ENCODE results near the gene TOM1L2.
"Not testable (repeated sequence)": the region's sequence is repeated elsewhere in the genome, so short reads cannot be mapped to it uniquely, and the experiment has no call there.

The TOM1L2 gene

GRCh38 chr17:17950806-17951205, 21.4 kb downstream of the TOM1L2 start:
- H3K9ac ChIP-seq (ENCODE audit: low read depth, low read length), result no peak overlapping the region
- no peaks in the 10 kb centered on the region for H3K36me3 ChIP-seq (ENCODE audit: insufficient read depth, low read depth, low read length)
- H3K9me3 ChIP-seq (ENCODE audit: insufficient read depth, low read depth, low read length), result no peaks in the 10 kb centered on the region
- H3K27ac ChIP-seq (ENCODE audit: low read length), result no peak overlapping the region
- H3K4me3 ChIP-seq (ENCODE audit: low read length), result no peak overlapping the region
- H3K27me3 ChIP-seq (ENCODE audit: insufficient read depth, low read length), result no peaks in the 10 kb centered on the region
- H3K4me1 ChIP-seq (ENCODE audit: insufficient read depth, low read length), result peaks cover 8% of the 10 kb centered on the region; the same call in 1 of the 2 replicates

GRCh38 chr17:17950347-17950746, 21.9 kb downstream of the TOM1L2 start:
- no peaks in the 10 kb centered on the region for H3K9me3 ChIP-seq (ENCODE audit: insufficient read depth, low read depth, low read length)
- H3K9ac ChIP-seq (ENCODE audit: low read depth, low read length), result no peak overlapping the region
- peaks cover 8% of the 10 kb centered on the region; the same call in 1 of the 2 replicates for H3K4me1 ChIP-seq (ENCODE audit: insufficient read depth, low read length)
- H3K4me3 ChIP-seq (ENCODE audit: low read length), result no peak overlapping the region
- no peaks in the 10 kb centered on the region for H3K27me3 ChIP-seq (ENCODE audit: insufficient read depth, low read length)
- no peak overlapping the region for H3K27ac ChIP-seq (ENCODE audit: low read length)
- H3K36me3 ChIP-seq (ENCODE audit: insufficient read depth, low read depth, low read length), result no peaks in the 10 kb centered on the region

GRCh38 chr17:17947966-17948365, 24.2 kb downstream of the TOM1L2 start:
- H3K9ac ChIP-seq (ENCODE audit: low read depth, low read length), result no peak overlapping the region
- no peaks in the 10 kb centered on the region for H3K27me3 ChIP-seq (ENCODE audit: insufficient read depth, low read length)
- no peaks in the 10 kb centered on the region for H3K36me3 ChIP-seq (ENCODE audit: insufficient read depth, low read depth, low read length)
- peaks cover 21% of the 10 kb centered on the region for H3K4me1 ChIP-seq (ENCODE audit: insufficient read depth, low read length)
- no peaks in the 10 kb centered on the region for H3K9me3 ChIP-seq (ENCODE audit: insufficient read depth, low read depth, low read length)
- H3K4me3 ChIP-seq (ENCODE audit: low read length), result no peak overlapping the region
- H3K27ac ChIP-seq (ENCODE audit: low read length), result no peak overlapping the region

- peaks cover 28% of the 10 kb centered on the region for H3K4me1 ChIP-seq (ENCODE audit: insufficient read depth, low read length)
- H3K27ac ChIP-seq (ENCODE audit: low read length), result no peak overlapping the region
- no peaks in the 10 kb centered on the region for H3K36me3 ChIP-seq (ENCODE audit: insufficient read depth, low read depth, low read length)
- no peaks in the 10 kb centered on the region for H3K27me3 ChIP-seq (ENCODE audit: insufficient read depth, low read length)
- H3K4me3 ChIP-seq (ENCODE audit: low read length), result no peak overlapping the region
- no peak overlapping the region for H3K9ac ChIP-seq (ENCODE audit: low read depth, low read length)
- H3K9me3 ChIP-seq (ENCODE audit: insufficient read depth, low read depth, low read length), result no peaks in the 10 kb centered on the region
Observed at GRCh38 chr17:17947309-17947708, 24.9 kb downstream of the TOM1L2 start.

- Histone ChIP-seq H3K9me3 (ENCODE audit: insufficient read depth, low read depth, low read length) (no peaks in the 10 kb centered on the region), H3K27me3 (ENCODE audit: insufficient read depth, low read length) (no peaks in the 10 kb centered on the region), H3K36me3 (ENCODE audit: insufficient read depth, low read depth, low read length) (no peaks in the 10 kb centered on the region), H3K4me3 (ENCODE audit: low read length) (no peak overlapping the region), H3K9ac (ENCODE audit: low read depth, low read length) (no peak overlapping the region), H3K4me1 (ENCODE audit: insufficient read depth, low read length) (peaks cover 28% of the 10 kb centered on the region), H3K27ac (ENCODE audit: low read length) (no peak overlapping the region)
Observed at GRCh38 chr17:17946093-17946492, 26.1 kb downstream of the TOM1L2 start.

- H3K9me3 ChIP-seq (ENCODE audit: insufficient read depth, low read depth, low read length), result no peaks in the 10 kb centered on the region
- no peak overlapping the region for H3K9ac ChIP-seq (ENCODE audit: low read depth, low read length)
- no peaks in the 10 kb centered on the region for H3K27me3 ChIP-seq (ENCODE audit: insufficient read depth, low read length)
- peaks cover 33% of the 10 kb centered on the region for H3K4me1 ChIP-seq (ENCODE audit: insufficient read depth, low read length)
- H3K27ac ChIP-seq (ENCODE audit: low read length), result no peak overlapping the region
- H3K4me3 ChIP-seq (ENCODE audit: low read length), result no peak overlapping the region
- no peaks in the 10 kb centered on the region for H3K36me3 ChIP-seq (ENCODE audit: insufficient read depth, low read depth, low read length)
Observed at GRCh38 chr17:17944743-17945142, 27.5 kb downstream of the TOM1L2 start.

- Histone ChIP-seq H3K9me3 (ENCODE audit: insufficient read depth, low read depth, low read length) (no peaks in the 10 kb centered on the region), H3K4me1 (ENCODE audit: insufficient read depth, low read length) (peaks cover 33% of the 10 kb centered on the region), H3K27me3 (ENCODE audit: insufficient read depth, low read length) (no peaks in the 10 kb centered on the region), H3K27ac (ENCODE audit: low read length) (no peak overlapping the region), H3K9ac (ENCODE audit: low read depth, low read length) (0 out of 2 replicates have a peak overlapping the region, but pooled peaks have one; percentile 23), H3K36me3 (ENCODE audit: insufficient read depth, low read depth, low read length) (no peaks in the 10 kb centered on the region), H3K4me3 (ENCODE audit: low read length) (no peak overlapping the region)
Observed at GRCh38 chr17:17944242-17944641, 28.0 kb downstream of the TOM1L2 start.

GRCh38 chr17:17943281-17943984, 28.8 kb downstream of the TOM1L2 start:
- Histone ChIP-seq H3K9ac (ENCODE audit: low read depth, low read length) (0 out of 2 replicates have a peak overlapping the region, but pooled peaks have one; percentile 23), H3K36me3 (ENCODE audit: insufficient read depth, low read depth, low read length) (no peaks in the 10 kb centered on the region), H3K9me3 (ENCODE audit: insufficient read depth, low read depth, low read length) (no peaks in the 10 kb centered on the region), H3K27ac (ENCODE audit: low read length) (no peak overlapping the region), H3K27me3 (ENCODE audit: insufficient read depth, low read length) (no peaks in the 10 kb centered on the region), H3K4me1 (ENCODE audit: insufficient read depth, low read length) (peaks cover 33% of the 10 kb centered on the region), H3K4me3 (ENCODE audit: low read length) (no peak overlapping the region)

DNA sequence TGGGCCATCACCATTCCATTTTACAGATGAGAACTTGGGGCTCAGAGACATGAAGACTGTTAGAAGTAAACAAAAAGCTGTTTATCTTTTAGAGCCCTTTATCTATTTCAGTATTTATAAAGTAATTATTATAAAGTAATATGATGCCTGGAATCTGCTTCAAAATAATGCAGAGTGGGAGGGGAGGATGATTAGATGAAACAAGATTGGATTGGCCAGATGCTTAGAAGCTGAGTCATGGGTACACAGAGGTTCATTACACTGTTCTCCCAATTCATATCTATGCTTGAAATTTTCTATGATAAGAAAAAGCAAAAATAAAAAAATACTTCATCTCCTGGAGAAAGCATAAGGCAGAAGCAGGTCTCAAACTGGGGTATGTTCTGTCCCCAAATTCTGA, 29.4 kb downstream of the TOM1L2 start:
- no peak overlapping the region for H3K9ac ChIP-seq (ENCODE audit: low read depth, low read length)
- H3K36me3 ChIP-seq (ENCODE audit: insufficient read depth, low read depth, low read length), result no peaks in the 10 kb centered on the region
- no peaks in the 10 kb centered on the region for H3K27me3 ChIP-seq (ENCODE audit: insufficient read depth, low read length)
- H3K9me3 ChIP-seq (ENCODE audit: insufficient read depth, low read depth, low read length), result no peaks in the 10 kb centered on the region
- peaks cover 33% of the 10 kb centered on the region for H3K4me1 ChIP-seq (ENCODE audit: insufficient read depth, low read length)
- H3K27ac ChIP-seq (ENCODE audit: low read length), result no peak overlapping the region
- no peak overlapping the region for H3K4me3 ChIP-seq (ENCODE audit: low read length)

DNA sequence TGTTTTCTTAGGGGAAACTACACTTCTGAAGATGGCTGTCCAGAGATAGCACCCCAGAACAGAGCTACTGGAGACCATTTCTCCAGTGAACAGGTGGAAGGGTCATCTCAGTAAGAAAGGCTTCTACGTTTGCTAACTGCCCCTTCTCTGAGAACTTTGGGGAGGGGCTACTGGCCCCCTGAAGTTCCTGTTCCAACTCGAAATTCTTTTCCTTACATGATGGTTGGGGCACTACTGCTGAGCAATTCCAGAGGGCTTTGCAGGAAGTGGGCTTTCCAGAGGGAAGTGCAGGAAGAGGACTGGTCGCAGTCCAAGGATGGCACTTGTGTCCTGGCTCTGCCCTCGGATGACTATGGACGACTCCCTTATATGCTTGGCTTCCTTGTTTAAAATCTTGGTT, 31.2 kb downstream of the TOM1L2 start:
- H3K36me3 ChIP-seq (ENCODE audit: insufficient read depth, low read depth, low read length), result no peaks in the 10 kb centered on the region
- H3K27me3 ChIP-seq (ENCODE audit: insufficient read depth, low read length), result no peaks in the 10 kb centered on the region
- peaks cover 33% of the 10 kb centered on the region for H3K4me1 ChIP-seq (ENCODE audit: insufficient read depth, low read length)
- H3K27ac ChIP-seq (ENCODE audit: low read length), result no peak overlapping the region
- H3K9ac ChIP-seq (ENCODE audit: low read depth, low read length), result no peak overlapping the region
- H3K4me3 ChIP-seq (ENCODE audit: low read length), result no peak overlapping the region
- H3K9me3 ChIP-seq (ENCODE audit: insufficient read depth, low read depth, low read length), result no peaks in the 10 kb centered on the region

- peaks cover 33% of the 10 kb centered on the region for H3K4me1 ChIP-seq (ENCODE audit: insufficient read depth, low read length)
- no peaks in the 10 kb centered on the region for H3K9me3 ChIP-seq (ENCODE audit: insufficient read depth, low read depth, low read length)
- H3K36me3 ChIP-seq (ENCODE audit: insufficient read depth, low read depth, low read length), result no peaks in the 10 kb centered on the region
- no peak overlapping the region for H3K27ac ChIP-seq (ENCODE audit: low read length)
- H3K27me3 ChIP-seq (ENCODE audit: insufficient read depth, low read length), result no peaks in the 10 kb centered on the region
- H3K9ac ChIP-seq (ENCODE audit: low read depth, low read length), result no peak overlapping the region
- no peak overlapping the region for H3K4me3 ChIP-seq (ENCODE audit: low read length)
Observed at GRCh38 chr17:17940441-17940911, 31.7 kb downstream of the TOM1L2 start.

- not testable (repeated sequence) for H3K9ac ChIP-seq (ENCODE audit: low read depth, low read length); H3K27me3 ChIP-seq (ENCODE audit: insufficient read depth, low read length); H3K36me3 ChIP-seq (ENCODE audit: insufficient read depth, low read depth, low read length); H3K9me3 ChIP-seq (ENCODE audit: insufficient read depth, low read depth, low read length); H3K4me3 ChIP-seq (ENCODE audit: low read length); H3K27ac ChIP-seq (ENCODE audit: low read length)
- H3K4me1 ChIP-seq (ENCODE audit: insufficient read depth, low read length), result peaks cover 33% of the 10 kb centered on the region
Observed at GRCh38 chr17:17939941-17940340, 32.3 kb downstream of the TOM1L2 start.
